Measurements from ENCODE around the gene CRELD1. TPM values are rescaled to one million over a fixed set of nuclear protein-coding genes. Genes with fewer than 3 reads are reported as not detected.

Gene CRELD1
- total RNA-seq, 1 donor from 2014 or later: 51.4 TPM

DNA sequence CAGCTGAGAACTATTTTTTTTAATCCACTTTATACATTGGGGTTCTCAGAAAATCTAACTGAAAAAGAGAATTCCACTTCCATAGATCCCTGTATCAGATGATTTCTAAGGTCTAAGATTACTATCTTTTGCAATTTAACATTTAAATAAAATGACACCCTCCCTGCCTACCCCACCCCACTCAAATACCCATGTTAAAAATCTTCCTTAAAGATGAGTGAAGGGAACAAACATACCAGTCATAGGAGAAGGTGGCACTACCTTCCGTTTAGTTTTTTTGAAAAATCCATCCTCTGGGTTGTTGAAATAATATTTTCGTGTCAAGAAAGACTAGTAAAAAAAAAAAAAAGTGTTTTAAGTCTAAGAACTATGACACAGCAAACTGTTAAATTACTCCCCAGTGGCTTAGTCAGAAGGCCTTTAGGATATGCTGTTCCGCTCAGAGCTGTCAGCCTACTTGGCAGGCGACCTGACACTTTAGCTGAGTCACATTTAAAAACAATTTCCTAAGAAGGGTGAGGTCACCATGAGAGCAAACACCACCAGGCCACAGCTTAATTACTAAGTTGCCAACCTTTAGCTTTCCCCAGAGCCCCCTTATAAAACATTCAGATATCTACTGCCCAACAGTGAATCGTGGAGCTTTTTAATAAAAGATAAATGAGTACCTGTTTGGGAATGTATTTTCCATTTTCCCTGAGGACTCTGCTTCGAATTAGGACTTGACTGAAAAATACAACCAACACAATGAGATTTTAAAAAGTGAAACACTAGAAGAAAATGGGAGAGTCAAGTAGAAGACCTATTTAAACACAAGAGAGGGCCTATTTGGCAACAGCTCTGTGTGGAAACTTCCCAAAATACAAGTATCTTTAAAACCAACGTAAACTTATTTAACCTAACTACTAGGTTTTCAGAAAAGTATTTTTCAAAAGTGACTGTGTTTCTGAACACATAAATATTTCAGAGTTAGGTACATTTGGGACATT is 43.4 kb downstream of the CRELD1 start:
- Histone ChIP-seq H3K27me3 (no peaks in the 10 kb centered on the region), H3K4me1 (peaks cover 32% of the 10 kb centered on the region), H3K27ac (peak overlapping the region; percentile 82), H3K36me3 (peaks cover 53% of the 10 kb centered on the region), H3K9me3 (no peaks in the 10 kb centered on the region), H3K4me3 (no peak overlapping the region)
- intact Hi-C loops (cut with DNase I): no loop called here
- DNase-seq: peak; percentile 76
- peak; percentile 97 for ATAC-seq
- TF ChIP-seq, protein P1, sequence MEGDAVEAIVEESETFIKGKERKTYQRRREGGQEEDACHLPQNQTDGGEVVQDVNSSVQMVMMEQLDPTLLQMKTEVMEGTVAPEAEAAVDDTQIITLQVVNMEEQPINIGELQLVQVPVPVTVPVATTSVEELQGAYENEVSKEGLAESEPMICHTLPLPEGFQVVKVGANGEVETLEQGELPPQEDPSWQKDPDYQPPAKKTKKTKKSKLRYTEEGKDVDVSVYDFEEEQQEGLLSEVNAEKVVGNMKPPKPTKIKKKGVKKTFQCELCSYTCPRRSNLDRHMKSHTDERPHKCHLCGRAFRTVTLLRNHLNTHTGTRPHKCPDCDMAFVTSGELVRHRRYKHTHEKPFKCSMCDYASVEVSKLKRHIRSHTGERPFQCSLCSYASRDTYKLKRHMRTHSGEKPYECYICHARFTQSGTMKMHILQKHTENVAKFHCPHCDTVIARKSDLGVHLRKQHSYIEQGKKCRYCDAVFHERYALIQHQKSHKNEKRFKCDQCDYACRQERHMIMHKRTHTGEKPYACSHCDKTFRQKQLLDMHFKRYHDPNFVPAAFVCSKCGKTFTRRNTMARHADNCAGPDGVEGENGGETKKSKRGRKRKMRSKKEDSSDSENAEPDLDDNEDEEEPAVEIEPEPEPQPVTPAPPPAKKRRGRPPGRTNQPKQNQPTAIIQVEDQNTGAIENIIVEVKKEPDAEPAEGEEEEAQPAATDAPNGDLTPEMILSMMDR (IDR thresholded peaks at IDR 0.05): no peak

DNA sequence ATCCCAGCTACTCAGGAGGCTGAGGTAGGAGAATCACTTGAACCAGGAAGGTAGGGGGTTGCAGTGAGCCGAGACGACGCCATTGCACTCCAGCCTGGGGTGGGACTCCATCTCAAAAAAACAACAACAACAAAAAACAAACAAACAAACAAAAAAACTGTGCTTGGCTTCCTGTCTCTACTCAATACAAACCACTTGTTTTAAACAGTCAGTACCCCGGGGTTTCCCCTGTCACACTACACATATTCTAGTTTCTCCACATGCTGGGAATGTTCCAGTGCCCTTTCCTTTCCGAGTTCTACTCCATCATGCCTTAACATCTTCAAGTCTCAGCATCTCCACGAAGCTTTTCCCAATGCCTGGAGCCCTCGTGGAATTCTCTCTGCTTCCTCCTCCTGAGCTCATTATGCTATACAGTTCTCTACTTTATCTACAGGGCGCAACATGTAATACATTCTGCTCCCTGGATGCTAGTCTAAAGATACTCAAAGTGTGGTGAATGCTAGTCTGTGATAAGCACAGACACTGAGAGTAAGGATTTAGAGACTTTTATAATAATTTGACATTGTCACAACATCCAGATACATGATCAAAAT is 45.2 kb downstream of the CRELD1 start:
- Histone ChIP-seq H3K27ac (peak overlapping the region; percentile 82), H3K36me3 (peaks cover 40% of the 10 kb centered on the region)
- no peak for DNase-seq

DNA sequence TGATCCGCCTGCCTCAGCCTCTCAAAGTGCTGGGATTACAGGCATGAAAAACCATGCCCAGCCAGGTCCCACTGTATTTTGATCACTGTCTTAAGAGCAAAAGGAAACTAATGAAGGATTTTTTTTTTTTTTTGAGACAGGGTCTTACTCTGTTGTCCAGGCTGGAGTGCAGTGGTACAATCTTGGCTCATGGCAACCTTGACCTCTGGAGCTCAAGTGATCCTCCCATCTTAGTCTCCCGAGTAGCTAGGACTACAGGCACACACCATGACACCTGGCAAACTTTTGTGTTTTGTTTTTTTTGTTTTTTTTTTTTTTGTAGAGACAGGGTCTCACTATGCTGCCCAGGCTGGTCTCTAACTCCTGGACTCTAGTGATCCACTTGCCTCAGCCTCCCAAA is 46.6 kb downstream of the CRELD1 start:
- TF ChIP-seq, protein P1 (IDR thresholded peaks at IDR 0.05): no peak
- peak overlapping the region; percentile 11 for H3K27ac ChIP-seq
- no peak overlapping the region for H3K4me3 ChIP-seq
- intact Hi-C loops (cut with DNase I): no loop called here
- DNase-seq (no peak), ATAC-seq (no peak)
- H3K9me3 ChIP-seq: no peaks in the 10 kb centered on the region
- peaks cover 35% of the 10 kb centered on the region for H3K36me3 ChIP-seq
- H3K27me3 ChIP-seq: no peaks in the 10 kb centered on the region
- peaks cover 45% of the 10 kb centered on the region for H3K4me1 ChIP-seq

More for the DNA sequence above, 45.2 kb downstream of the CRELD1 start:
- no peaks in the 10 kb centered on the region for H3K27me3 ChIP-seq
- H3K4me3 ChIP-seq: no peak overlapping the region
- ATAC-seq: no peak
- H3K4me1 ChIP-seq: peaks cover 42% of the 10 kb centered on the region
- TF ChIP-seq, protein P1 (IDR thresholded peaks at IDR 0.05): no peak
- H3K9me3 ChIP-seq: no peaks in the 10 kb centered on the region
- intact Hi-C loops (cut with DNase I): no loop called here

DNA sequence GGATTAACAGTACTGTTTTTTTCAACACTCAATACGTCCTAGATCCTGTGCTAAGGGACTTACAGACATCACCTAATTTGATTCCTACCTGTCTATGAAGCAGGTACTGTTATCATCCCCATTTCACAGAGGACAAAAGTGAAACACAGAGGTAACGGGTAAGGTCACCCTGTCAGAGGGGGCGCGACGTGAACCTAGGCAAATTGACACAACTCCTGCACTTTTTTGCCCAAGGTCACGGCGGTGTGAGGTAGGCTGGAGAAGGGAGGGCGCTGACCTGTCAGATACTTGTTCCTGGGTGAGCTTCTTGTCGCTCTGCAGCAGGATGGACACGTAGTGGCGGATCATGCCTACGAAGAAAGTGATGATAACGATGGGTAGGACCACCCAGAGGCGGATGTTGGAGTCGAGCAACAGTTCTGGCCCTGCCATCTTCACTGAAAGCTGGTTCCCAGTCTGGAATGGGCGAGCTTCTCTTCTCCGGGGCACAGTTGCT is 52.6 kb downstream of the CRELD1 start:
- H3K4me3 ChIP-seq: peak overlapping the region; percentile 92
- no peak for DNase-seq
- intact Hi-C loops (cut with DNase I): no loop called here
- H3K27me3 ChIP-seq: no peaks in the 10 kb centered on the region
- peaks cover 33% of the 10 kb centered on the region for H3K4me1 ChIP-seq
- H3K27ac ChIP-seq: peak overlapping the region; percentile 86
- no peaks in the 10 kb centered on the region for H3K9me3 ChIP-seq
- ATAC-seq: peak; percentile 53
- TF ChIP-seq, protein P1 (IDR thresholded peaks at IDR 0.05): no peak
- H3K36me3 ChIP-seq: peaks cover 13% of the 10 kb centered on the region

DNA sequence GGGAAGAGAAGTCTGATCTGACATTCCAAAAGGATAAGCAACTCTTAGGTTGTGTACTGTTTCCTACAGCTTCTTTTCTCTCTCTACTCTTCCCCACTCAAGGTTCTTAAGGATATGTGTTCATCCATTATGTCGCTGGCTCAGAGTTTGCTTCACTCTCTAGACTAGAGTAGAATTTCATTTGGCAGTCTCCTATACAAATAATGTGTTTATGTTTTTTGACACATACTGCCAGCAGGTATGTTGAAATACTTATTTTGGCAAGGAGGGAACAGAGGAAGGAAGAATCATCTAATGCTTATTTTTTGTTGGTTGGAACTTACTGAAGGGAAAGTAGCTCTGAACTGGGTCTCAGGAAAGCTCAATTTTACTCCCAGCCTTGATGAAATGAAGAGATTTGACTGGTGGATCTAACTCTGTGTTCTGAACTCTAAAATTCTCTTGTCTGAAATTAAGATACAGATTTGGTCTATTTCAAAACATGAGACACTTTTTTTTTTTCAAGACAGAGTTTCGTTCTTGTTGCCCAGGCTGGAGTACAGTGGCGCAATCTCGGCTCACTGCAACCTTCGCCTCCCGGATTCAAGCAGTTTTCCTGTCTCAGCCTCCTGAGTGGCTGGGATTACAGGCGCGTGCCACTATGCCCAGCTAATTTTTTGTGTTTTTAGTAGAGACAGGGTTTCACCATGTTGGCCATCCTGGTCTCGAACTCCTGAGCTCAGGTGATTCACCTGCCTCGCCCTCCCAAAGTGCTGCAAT is 60.6 kb downstream of the CRELD1 start:
- Histone ChIP-seq H3K4me1 (no peaks in the 10 kb centered on the region), H3K36me3 (no peaks in the 10 kb centered on the region), H3K4me3 (no peak overlapping the region), H3K27ac (peak overlapping the region; percentile 11), H3K9me3 (no peaks in the 10 kb centered on the region), H3K27me3 (no peaks in the 10 kb centered on the region)
- TF ChIP-seq, protein P1 (IDR thresholded peaks at IDR 0.05): no peak
- intact Hi-C loops (cut with DNase I): no loop called here
- DNase-seq: no peak
- no peak for ATAC-seq

Measured in upper lobe of right lung (tissue), 1 donor.